OCI-LY7 (cell line): ENCODE results near the gene EFHD2.

Experiments
- CTCF ChIP-seq: fragments of 200-600 bp; sonication (generic); conservative IDR thresholded peaks from 2 replicates; pipeline ENCODE4 v1.5.1; 2014; ENCODE audit warnings: mild to moderate bottlenecking, antibody characterized with exemption, low read length, moderate library complexity, mixed read lengths
- EZH2phosphoT487 ChIP-seq: fragments of 200-600 bp; sonication (generic); IDR thresholded peaks from 2 replicates; pipeline ENCODE4 v1.6.1; 2018; ENCODE audit warnings: low read depth, borderline replicate concordance, mild to moderate bottlenecking, mixed run types, antibody characterized with exemption, low read length, moderate library complexity, mixed read lengths

- TF ChIP-seq CTCF, result peak; percentile 96
- no peak for TF ChIP-seq EZH2phosphoT487
Observed at GRCh38 chr1:15430787-15431570, 21.3 kb downstream of the EFHD2 start.
